Measurements from ENCODE around the gene ZNF462. TPM values are rescaled to one million over a fixed set of nuclear protein-coding genes. Genes with fewer than 3 reads are reported as not detected.

The ZNF462 gene
- total RNA-seq, 2 experiments from 2014 or later: not detected

DNA sequence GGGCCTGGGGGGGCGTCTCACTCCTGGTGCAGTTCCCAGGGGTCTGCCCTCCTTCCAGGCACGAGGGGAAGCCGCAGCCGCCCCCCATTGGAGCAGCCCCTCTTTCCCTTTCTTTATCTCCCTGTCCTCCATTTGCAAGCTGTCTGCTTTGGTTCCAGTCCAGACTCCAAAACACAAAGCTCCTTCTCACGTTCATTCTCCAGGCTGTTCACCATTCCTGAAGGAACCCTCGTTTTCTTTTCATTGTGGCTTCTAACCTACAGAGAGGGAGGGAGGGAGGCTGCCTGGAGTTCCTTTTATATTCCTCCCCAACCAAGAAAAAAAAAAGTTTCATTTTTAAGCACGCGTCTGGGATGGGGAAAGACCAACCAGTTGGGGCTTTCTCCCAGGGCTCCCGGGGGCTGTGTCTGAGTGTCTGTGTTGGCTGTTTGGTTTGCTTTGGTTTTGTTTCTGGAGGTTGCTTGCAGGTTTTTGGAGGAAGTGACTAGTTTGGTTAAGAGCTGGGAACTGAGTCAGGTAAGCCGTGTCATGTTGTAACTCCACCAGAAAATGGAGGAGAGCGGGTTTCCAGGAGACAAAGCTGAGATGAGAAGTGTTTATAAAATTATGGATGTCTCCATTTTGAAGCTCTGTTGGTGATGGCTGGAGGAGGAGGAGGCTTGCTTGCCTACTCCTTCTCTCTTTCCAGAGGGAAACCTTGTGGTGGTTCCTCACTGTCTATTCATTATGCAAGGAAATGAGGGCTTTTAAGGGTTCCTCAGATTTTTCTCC, 1.6 kb downstream of the ZNF462 start:
- intact Hi-C loops (cut with micrococcal nuclease): no loop called here
- CTCF ChIA-PET: no interaction called here
- no peak overlapping the region for H3K4me3 Mint-ChIP-seq
- H3K4me1 Mint-ChIP-seq (ENCODE audit: low read depth): peaks cover 20% of the 10 kb centered on the region
- peaks cover 2% of the 10 kb centered on the region for H3K9me3 Mint-ChIP-seq
- ATAC-seq: no peak
- no peak for DNase-seq
- TF ChIP-seq, protein P1, sequence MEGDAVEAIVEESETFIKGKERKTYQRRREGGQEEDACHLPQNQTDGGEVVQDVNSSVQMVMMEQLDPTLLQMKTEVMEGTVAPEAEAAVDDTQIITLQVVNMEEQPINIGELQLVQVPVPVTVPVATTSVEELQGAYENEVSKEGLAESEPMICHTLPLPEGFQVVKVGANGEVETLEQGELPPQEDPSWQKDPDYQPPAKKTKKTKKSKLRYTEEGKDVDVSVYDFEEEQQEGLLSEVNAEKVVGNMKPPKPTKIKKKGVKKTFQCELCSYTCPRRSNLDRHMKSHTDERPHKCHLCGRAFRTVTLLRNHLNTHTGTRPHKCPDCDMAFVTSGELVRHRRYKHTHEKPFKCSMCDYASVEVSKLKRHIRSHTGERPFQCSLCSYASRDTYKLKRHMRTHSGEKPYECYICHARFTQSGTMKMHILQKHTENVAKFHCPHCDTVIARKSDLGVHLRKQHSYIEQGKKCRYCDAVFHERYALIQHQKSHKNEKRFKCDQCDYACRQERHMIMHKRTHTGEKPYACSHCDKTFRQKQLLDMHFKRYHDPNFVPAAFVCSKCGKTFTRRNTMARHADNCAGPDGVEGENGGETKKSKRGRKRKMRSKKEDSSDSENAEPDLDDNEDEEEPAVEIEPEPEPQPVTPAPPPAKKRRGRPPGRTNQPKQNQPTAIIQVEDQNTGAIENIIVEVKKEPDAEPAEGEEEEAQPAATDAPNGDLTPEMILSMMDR (IDR thresholded peaks at IDR 0.05): no peak
- no peaks in the 10 kb centered on the region for H3K36me3 Mint-ChIP-seq (ENCODE audit: low read depth)
- POLR2A ChIA-PET: no interaction called here
- peaks cover 58% of the 10 kb centered on the region for H3K27me3 Mint-ChIP-seq
- H3K27ac Mint-ChIP-seq: no peak overlapping the region

DNA sequence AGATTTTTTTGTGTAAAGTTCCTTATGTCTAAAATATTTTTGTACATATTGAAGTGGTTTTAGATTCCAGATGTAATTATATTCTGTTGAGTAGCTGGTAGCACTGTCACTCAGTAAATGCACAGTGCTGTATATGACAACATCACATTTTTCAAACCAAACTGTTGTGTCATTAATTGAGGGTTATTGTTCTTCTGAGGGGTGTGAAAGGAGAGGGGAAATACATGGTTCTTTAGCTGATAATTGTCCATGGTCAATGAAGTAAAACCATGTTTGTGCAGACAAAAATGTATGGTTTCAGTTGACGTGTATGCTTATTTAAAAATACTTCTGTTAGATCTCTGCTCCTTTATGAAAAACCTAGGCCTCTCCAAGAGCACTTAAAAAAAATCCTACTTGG, 3.3 kb downstream of the ZNF462 start:
- DNase-seq (no peak), ATAC-seq (no peak)
- TF ChIP-seq, protein P1 (IDR thresholded peaks at IDR 0.05): no peak
- intact Hi-C loops (cut with micrococcal nuclease): no loop called here
- no peak overlapping the region for H3K4me3 Mint-ChIP-seq
- H3K9me3 Mint-ChIP-seq: no peaks in the 10 kb centered on the region
- no peak overlapping the region for H3K27ac Mint-ChIP-seq
- H3K27me3 Mint-ChIP-seq: peaks cover 41% of the 10 kb centered on the region
- no peaks in the 10 kb centered on the region for H3K36me3 Mint-ChIP-seq (ENCODE audit: low read depth)
- CTCF ChIA-PET: no interaction called here
- POLR2A ChIA-PET: no interaction called here
- H3K4me1 Mint-ChIP-seq (ENCODE audit: low read depth): peaks cover 12% of the 10 kb centered on the region

- no peak overlapping the region for H3K4me3 Mint-ChIP-seq
- no peaks in the 10 kb centered on the region for H3K36me3 Mint-ChIP-seq (ENCODE audit: low read depth)
- peaks cover 6% of the 10 kb centered on the region for H3K4me1 Mint-ChIP-seq (ENCODE audit: low read depth)
- H3K27ac Mint-ChIP-seq: no peak overlapping the region
- TF ChIP-seq, protein P1 (IDR thresholded peaks at IDR 0.05): no peak
- DNase-seq: no peak
- no peak for ATAC-seq
- no peaks in the 10 kb centered on the region for H3K9me3 Mint-ChIP-seq
- H3K27me3 Mint-ChIP-seq: peaks cover 32% of the 10 kb centered on the region
- intact Hi-C loops (cut with micrococcal nuclease): no loop called here
- ChIA-PET CTCF (no interaction called here), POLR2A (no interaction called here)
Measured at GRCh38 chr9:106867286-106867685, 4.3 kb downstream of the ZNF462 start.

GRCh38 chr9:106868087-106868486, 5.1 kb downstream of the ZNF462 start:
- Mint-ChIP-seq H3K27me3 (peaks cover 24% of the 10 kb centered on the region), H3K9me3 (no peaks in the 10 kb centered on the region), H3K4me1 (ENCODE audit: low read depth) (peaks cover 2% of the 10 kb centered on the region), H3K27ac (no peak overlapping the region), H3K36me3 (ENCODE audit: low read depth) (no peaks in the 10 kb centered on the region), H3K4me3 (no peak overlapping the region)
- ChIA-PET POLR2A (no interaction called here), CTCF (no interaction called here)
- intact Hi-C loops (cut with micrococcal nuclease): no loop called here
- DNase-seq (no peak), ATAC-seq (no peak)
- TF ChIP-seq, protein P1 (IDR thresholded peaks at IDR 0.05): no peak

DNA sequence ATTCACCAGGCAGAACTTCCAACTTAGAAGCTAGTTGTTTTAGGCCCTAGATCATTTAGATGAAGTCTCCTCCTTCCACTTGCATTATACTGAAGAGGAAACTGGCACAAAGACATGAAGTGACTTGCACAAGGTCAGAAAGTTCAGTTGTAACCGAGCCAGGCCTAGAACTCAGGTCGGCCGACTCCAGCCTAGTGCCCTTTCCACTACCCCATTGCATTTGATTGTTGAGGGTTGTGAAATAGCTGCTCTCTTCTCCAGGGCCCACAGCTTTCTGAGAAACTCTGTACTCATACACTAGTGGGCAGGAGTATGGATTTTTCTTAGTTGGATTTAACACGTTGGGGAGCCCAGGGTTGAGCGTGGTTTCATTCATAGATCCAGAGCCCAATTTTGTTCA, 5.6 kb downstream of the ZNF462 start:
- Mint-ChIP-seq H3K27me3 (peaks cover 20% of the 10 kb centered on the region), H3K9me3 (no peaks in the 10 kb centered on the region), H3K4me3 (no peak overlapping the region), H3K27ac (no peak overlapping the region), H3K36me3 (ENCODE audit: low read depth) (no peaks in the 10 kb centered on the region), H3K4me1 (ENCODE audit: low read depth) (peaks cover under 1% of the 10 kb centered on the region)
- CTCF ChIA-PET: no interaction called here
- intact Hi-C loops (cut with micrococcal nuclease): no loop called here
- POLR2A ChIA-PET: no interaction called here
- no peak for ATAC-seq
- DNase-seq: no peak
- TF ChIP-seq, protein P1 (IDR thresholded peaks at IDR 0.05): no peak
